Peyer's patch (tissue), 4 donors: ENCODE measurements around the gene NPAS2. TPM values are rescaled to one million over a fixed set of nuclear protein-coding genes. Genes with fewer than 3 reads are reported as not detected.

ENCODE experiments used
- DNase-seq, 3 donors: peaks; one replicate each; pipeline ENCODE4 v3.0.0-alpha.2; 2017 to 2019
- H3K27ac ChIP-seq, 4 donors: fragments of 200-600 bp; sonication (generic); one replicate each; pipeline ENCODE4 v1.5.1; 2016 to 2019
- H3K27me3 ChIP-seq, 2 donors: fragments of 200-600 bp; sonication (generic); one replicate each; pipeline ENCODE4 v1.5.1; 2019
- H3K36me3 ChIP-seq, 3 donors: fragments of 200-600 bp; sonication (generic); one replicate each; pipeline ENCODE4 v1.5.1; 2016 to 2019
- H3K4me1 ChIP-seq, 4 donors: fragments of 200-600 bp; sonication (generic); one replicate each; pipeline ENCODE4 v1.5.1; 2016 to 2019
- H3K4me3 ChIP-seq, 4 donors: fragments of 200-600 bp; sonication (generic); 1 replicate in 3 of 4; 2 replicates in 1 of 4; pipeline ENCODE4 v1.5.1; 2016 to 2019; ENCODE audit warnings: mild to moderate bottlenecking in 1 of 4
- H3K9me3 ChIP-seq, 4 donors: fragments of 200-600 bp; sonication (generic); one replicate each; pipeline ENCODE4 v1.5.1; 2016 to 2019; ENCODE audit warnings: mild to moderate bottlenecking in 1 of 4
- POLR2A ChIP-seq, 2 donors: fragments of 450-650 bp; IDR thresholded peaks; one replicate each; pipeline ENCODE4 v1.5.1; 2017; ENCODE audit warnings: antibody characterized with exemption in 2 of 2, mild to moderate bottlenecking in 2 of 2, moderate library complexity in 2 of 2
- total RNA-seq, 4 donors: library from RNA; depleted of rRNA; stranded (reverse); fragments of >200 nt; gene quantifications; one replicate each; pipeline ENCODE4 v1.1.0, GENCODE V29; 2016
- TF ChIP-seq, protein P1 (sequence below), 6 experiments: fragments of 450-650 bp in 4 of 6; fragments of 200-600 bp in 2 of 6; sonication (generic) in 1 of 6; IDR thresholded peaks; one replicate each; pipeline ENCODE4 v1.5.1; 2017 to 2019; ENCODE audit warnings: antibody characterized with exemption in 6 of 6, mild to moderate bottlenecking in 3 of 6, moderate library complexity in 1 of 6

NPAS2 gene
- total RNA-seq, 4 donors from 2014 or later, result 29.7 to 99.5 (median 95.5) TPM

GRCh38 chr2:100826494-100826893 lies 6.6 kb downstream of the NPAS2 start:
- no peak overlapping the region for H3K27ac ChIP-seq
- H3K4me3 ChIP-seq, result no peak overlapping the region
- no peaks in the 10 kb centered on the region for H3K27me3 ChIP-seq
- H3K36me3 ChIP-seq, result no peaks in the 10 kb centered on the region
- H3K4me1 ChIP-seq, result peaks cover 0 to 6% (median 0%) of the 10 kb centered on the region in 4 donors
- H3K9me3 ChIP-seq, result peaks cover 0 to 4% (median 0%) of the 10 kb centered on the region in 4 donors
- DNase-seq, result no peak
- TF ChIP-seq POLR2A (IDR thresholded peaks at IDR 0.05), result no peak
- TF ChIP-seq, protein P1, sequence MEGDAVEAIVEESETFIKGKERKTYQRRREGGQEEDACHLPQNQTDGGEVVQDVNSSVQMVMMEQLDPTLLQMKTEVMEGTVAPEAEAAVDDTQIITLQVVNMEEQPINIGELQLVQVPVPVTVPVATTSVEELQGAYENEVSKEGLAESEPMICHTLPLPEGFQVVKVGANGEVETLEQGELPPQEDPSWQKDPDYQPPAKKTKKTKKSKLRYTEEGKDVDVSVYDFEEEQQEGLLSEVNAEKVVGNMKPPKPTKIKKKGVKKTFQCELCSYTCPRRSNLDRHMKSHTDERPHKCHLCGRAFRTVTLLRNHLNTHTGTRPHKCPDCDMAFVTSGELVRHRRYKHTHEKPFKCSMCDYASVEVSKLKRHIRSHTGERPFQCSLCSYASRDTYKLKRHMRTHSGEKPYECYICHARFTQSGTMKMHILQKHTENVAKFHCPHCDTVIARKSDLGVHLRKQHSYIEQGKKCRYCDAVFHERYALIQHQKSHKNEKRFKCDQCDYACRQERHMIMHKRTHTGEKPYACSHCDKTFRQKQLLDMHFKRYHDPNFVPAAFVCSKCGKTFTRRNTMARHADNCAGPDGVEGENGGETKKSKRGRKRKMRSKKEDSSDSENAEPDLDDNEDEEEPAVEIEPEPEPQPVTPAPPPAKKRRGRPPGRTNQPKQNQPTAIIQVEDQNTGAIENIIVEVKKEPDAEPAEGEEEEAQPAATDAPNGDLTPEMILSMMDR (IDR thresholded peaks at IDR 0.05), result no peak

- H3K27ac ChIP-seq, result no peak overlapping the region
- TF ChIP-seq POLR2A (IDR thresholded peaks at IDR 0.05), result no peak
- TF ChIP-seq, protein P1 (IDR thresholded peaks at IDR 0.05), result no peak
These were observed 11.3 kb downstream of the NPAS2 start for GRCh38 chr2:100831158-100831750.

DNA sequence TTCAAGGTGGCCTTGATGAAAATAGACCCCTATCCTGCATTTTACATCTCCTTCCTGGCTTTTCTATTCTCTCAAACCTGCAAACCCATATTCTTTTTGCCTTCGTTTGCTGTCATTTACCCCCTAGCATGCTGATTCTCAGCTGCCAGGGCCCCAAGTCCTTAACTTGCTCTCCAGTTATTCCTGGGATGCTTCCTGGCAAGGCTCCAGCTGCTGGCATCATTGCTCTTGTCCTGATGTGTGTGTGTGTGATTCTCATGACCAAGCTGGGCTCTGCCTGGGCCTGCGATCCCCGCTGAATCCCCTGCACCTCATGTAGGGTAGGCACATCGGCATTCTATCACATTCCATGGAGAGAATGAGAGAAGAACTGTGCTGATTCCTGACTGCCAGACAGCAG lies 11.9 kb downstream of the NPAS2 start:
- Histone ChIP-seq H3K27me3 (no peaks in the 10 kb centered on the region), H3K4me3 (no peak overlapping the region), H3K36me3 (no peaks in the 10 kb centered on the region), H3K27ac (no peak overlapping the region), H3K4me1 (no peaks in the 10 kb centered on the region), H3K9me3 (peaks cover 0 to 4% (median 0%) of the 10 kb centered on the region in 4 donors)
- no peak for DNase-seq
- TF ChIP-seq, protein P1 (IDR thresholded peaks at IDR 0.05), result no peak
- TF ChIP-seq POLR2A (IDR thresholded peaks at IDR 0.05), result no peak

More at GRCh38 chr2:100831158-100831750, 11.3 kb downstream of the NPAS2 start:
- no peaks in the 10 kb centered on the region for H3K27me3 ChIP-seq
- H3K9me3 ChIP-seq, result peaks cover 0 to 4% (median 0%) of the 10 kb centered on the region in 4 donors
- H3K4me1 ChIP-seq, result no peaks in the 10 kb centered on the region
- no peak for DNase-seq
- no peaks in the 10 kb centered on the region for H3K36me3 ChIP-seq
- H3K4me3 ChIP-seq, result no peak overlapping the region

DNA sequence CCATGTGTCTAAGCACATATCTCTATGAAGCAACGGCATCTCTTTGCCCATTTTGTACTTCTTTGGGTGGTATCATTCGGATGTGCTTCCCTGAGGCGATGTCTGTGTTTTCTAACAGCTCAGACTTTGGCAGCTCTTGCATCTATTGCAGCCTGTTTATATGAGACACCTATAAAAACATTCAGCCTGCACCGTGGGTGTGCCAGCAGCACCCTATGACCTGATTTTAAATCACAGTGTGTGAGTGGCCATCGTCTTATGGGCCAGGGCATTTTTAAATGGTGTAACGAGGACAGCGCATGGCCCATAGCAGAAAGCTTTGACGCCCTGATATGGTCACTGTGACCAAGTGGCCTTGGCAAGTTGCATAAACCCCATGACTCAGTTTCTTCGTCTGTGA lies 12.9 kb downstream of the NPAS2 start:
- H3K27ac ChIP-seq, result no peak overlapping the region
- no peak for DNase-seq

DNA sequence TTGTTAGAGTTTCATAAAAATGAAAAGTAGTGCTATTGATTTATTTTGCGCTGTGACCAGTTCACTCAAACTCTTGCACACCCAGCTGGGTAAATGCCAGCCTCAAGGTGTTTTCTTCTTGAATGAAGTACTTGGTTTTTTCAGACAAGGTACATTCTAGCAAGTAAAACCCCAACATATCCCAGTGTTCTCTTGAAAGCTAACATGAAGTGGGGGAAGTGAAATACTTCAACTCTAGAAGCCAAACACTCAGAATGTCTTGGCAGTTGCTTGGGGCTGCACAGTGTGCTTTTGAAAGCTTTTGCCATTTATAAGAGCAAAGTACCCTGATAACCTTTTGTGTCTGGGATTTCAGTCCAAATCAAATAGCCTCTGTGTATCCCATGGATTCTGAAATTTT lies 13.4 kb downstream of the NPAS2 start:
- Histone ChIP-seq H3K27ac (no peak overlapping the region), H3K4me3 (no peak overlapping the region), H3K36me3 (no peaks in the 10 kb centered on the region), H3K9me3 (no peaks in the 10 kb centered on the region), H3K4me1 (no peaks in the 10 kb centered on the region), H3K27me3 (no peaks in the 10 kb centered on the region)
- TF ChIP-seq, protein P1 (IDR thresholded peaks at IDR 0.05), result no peak
- no peak for TF ChIP-seq POLR2A (IDR thresholded peaks at IDR 0.05)
- no peak for DNase-seq

More for the DNA sequence above, 12.9 kb downstream of the NPAS2 start:
- no peaks in the 10 kb centered on the region for H3K36me3 ChIP-seq
- TF ChIP-seq, protein P1 (IDR thresholded peaks at IDR 0.05), result no peak
- no peak for TF ChIP-seq POLR2A (IDR thresholded peaks at IDR 0.05)
- H3K27me3 ChIP-seq, result no peaks in the 10 kb centered on the region
- H3K4me1 ChIP-seq, result no peaks in the 10 kb centered on the region
- no peak overlapping the region for H3K4me3 ChIP-seq
- H3K9me3 ChIP-seq, result peaks cover 0 to under 1% (median 0%) of the 10 kb centered on the region in 4 donors
